DMS 273 treated with DMSO at 0.1 percent for 48 hours (cell line): ENCODE results near the gene CLEC4G.
"Not testable (repeated sequence)": the region's sequence is repeated elsewhere in the genome, so short reads cannot be mapped to it uniquely, and the experiment has no call there.

Source experiments
- DNase-seq: peaks from one replicate; lab custom pipeline; 2025; lab: John Stamatoyannopoulos, UW

The CLEC4G gene

GRCh38 chr19:7732045-7732444, at the start of gene CLEC4G:
Gene CLEC4G, minus strand, starts transcription at chr19:7732110. Its CDS starts 8 bp downstream, at chr19:7732102.
- DNase-seq, result no peak

- DNase-seq, result no peak
These were observed 49.2 kb upstream of the CLEC4G start for GRCh38 chr19:7781157-7781556.

GRCh38 chr19:7779631-7780486, 47.9 kb upstream of the CLEC4G start:
- no peak for DNase-seq

- DNase-seq, result no peak
These were observed 46.2 kb upstream of the CLEC4G start for GRCh38 chr19:7778081-7778480.

- no peak for DNase-seq
These were observed 43.9 kb upstream of the CLEC4G start for GRCh38 chr19:7775761-7776160.

GRCh38 chr19:7773841-7774240, 41.9 kb upstream of the CLEC4G start:
- DNase-seq, result no peak

GRCh38 chr19:7772752-7773291, 40.9 kb upstream of the CLEC4G start:
- no peak for DNase-seq

GRCh38 chr19:7771072-7771471, 39.2 kb upstream of the CLEC4G start:
- no peak for DNase-seq

- peak; percentile 28 for DNase-seq
These were observed 37.3 kb upstream of the CLEC4G start for GRCh38 chr19:7769171-7769570.

- no peak for DNase-seq
These were observed 35.6 kb upstream of the CLEC4G start for GRCh38 chr19:7767487-7767886.

GRCh38 chr19:7766535-7766934, 34.6 kb upstream of the CLEC4G start:
- DNase-seq, result no peak

- not testable (repeated sequence) for DNase-seq
These were observed 33.1 kb upstream of the CLEC4G start for GRCh38 chr19:7765043-7765442.

GRCh38 chr19:7764157-7764556, 32.2 kb upstream of the CLEC4G start:
- not testable (repeated sequence) for DNase-seq

GRCh38 chr19:7763696-7764095, 31.8 kb upstream of the CLEC4G start:
- no peak for DNase-seq

- no peak for DNase-seq
These were observed 30.9 kb upstream of the CLEC4G start, which contains the start of gene CLEC4M for GRCh38 chr19:7762719-7763293. Gene CLEC4M, plus strand, starts transcription at chr19:7763243. Its CDS starts 24 bp downstream, at chr19:7763267.

- DNase-seq, result no peak
These were observed 27.2 kb upstream of the CLEC4G start for GRCh38 chr19:7759156-7759555.

GRCh38 chr19:7757358-7757757, 25.4 kb upstream of the CLEC4G start:
- DNase-seq, result no peak

GRCh38 chr19:7756258-7756657, 24.3 kb upstream of the CLEC4G start:
- DNase-seq, result no peak

- no peak for DNase-seq
These were observed 19.4 kb upstream of the CLEC4G start for GRCh38 chr19:7751157-7751783.

GRCh38 chr19:7748756-7749155, 16.8 kb upstream of the CLEC4G start:
- peak; percentile 60 for DNase-seq

- DNase-seq, result no peak
These were observed 16.3 kb upstream of the CLEC4G start for GRCh38 chr19:7748171-7748570.
